NCI-H146 (cell line): ENCODE results near the gene NECTIN4.
A peak's percentile ranks its signal among the peaks of the same experiment; 100 is the strongest.
"Not testable (repeated sequence)": the region's sequence is repeated elsewhere in the genome, so short reads cannot be mapped to it uniquely, and the experiment has no call there.

Experiments
- DNase-seq: peaks from one replicate; lab custom pipeline; 2025; lab: John Stamatoyannopoulos, UW

NECTIN4 gene

DNA sequence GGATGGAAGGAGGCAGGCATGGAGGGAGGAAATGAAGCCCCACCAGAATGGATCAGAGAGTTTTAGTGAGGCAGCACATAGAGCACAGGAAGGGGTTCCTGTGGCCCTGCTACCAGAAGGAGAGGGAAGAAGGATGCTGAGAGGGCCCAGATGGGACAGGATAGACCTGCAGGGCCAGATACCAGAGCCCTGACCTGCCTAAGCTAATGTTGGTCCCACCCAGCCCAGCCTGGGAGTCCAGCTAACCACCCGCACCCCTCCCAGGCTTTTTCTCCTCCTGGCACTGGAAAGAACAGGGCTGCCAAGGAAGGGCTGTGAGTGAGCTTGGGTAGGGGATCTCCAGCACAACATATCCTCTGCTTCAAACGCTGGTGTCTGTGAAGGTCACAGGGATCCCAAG lies 6.9 kb downstream of the NECTIN4 start:
- DNase-seq = no peak

GRCh38 chr1:161081519-161081918 lies 7.8 kb downstream of the NECTIN4 start:
- DNase-seq = no peak

GRCh38 chr1:161080441-161081405 lies 8.6 kb downstream of the NECTIN4 start:
- no peak for DNase-seq

GRCh38 chr1:161079436-161080110 lies 9.8 kb downstream of the NECTIN4 start:
- DNase-seq = no peak

DNA sequence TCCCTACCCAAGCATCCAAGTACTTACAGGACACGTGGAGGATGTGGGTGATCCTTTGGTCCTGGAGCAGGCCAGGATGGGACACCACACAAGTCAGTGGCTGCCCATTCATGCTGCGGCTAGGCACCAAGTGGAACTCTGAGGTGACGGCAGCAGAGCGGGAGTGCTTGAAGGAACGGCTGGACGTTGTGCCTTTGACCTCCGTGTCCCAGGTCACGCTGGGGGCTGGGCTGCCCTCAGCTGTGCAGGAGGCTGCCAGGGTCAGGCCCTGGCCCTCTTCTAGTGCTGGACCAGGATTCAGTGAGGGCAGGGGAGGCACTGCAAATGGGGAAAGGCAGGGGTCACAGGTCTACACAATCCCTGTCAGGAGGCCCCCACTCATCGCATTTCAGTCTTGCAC lies 11.9 kb downstream of the NECTIN4 start:
- DNase-seq = no peak

GRCh38 chr1:161076410-161076809 lies 12.9 kb downstream of the NECTIN4 start:
- no peak for DNase-seq

GRCh38 chr1:161074676-161075368 lies 14.5 kb downstream of the NECTIN4 start:
- DNase-seq = peak; percentile 28

DNA sequence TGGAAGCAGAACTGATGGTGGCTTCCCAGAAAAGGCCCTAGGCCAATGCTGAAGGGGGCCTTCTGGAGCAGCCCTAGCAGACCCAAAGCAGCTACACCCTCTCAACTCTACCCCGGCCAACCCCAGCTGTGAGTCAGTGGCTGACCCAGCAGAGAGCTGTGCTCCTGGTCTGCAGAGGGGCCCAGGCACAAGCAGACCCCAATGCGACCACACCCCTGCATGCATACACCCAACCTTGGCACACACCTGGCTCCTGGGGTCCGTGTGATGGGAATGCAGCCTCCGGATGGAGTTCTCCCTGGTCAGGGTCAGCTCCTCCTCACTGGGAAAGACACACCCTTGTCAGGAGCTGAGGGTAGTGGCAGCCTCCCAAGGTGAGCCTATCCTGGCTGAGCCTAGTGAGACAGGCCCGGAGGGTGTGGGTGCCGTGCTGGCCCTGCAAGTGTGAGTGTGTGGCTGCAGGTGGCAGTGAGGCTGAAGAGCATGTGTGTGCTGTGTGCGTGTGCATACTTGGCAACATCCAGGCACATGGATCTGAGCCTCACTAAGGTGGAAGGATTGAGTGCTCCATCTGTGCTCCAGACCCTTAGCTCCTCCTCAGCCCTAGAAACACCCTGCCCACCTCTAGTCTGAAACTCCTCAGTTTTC lies 15.8 kb downstream of the NECTIN4 start:
- no peak for DNase-seq

DNA sequence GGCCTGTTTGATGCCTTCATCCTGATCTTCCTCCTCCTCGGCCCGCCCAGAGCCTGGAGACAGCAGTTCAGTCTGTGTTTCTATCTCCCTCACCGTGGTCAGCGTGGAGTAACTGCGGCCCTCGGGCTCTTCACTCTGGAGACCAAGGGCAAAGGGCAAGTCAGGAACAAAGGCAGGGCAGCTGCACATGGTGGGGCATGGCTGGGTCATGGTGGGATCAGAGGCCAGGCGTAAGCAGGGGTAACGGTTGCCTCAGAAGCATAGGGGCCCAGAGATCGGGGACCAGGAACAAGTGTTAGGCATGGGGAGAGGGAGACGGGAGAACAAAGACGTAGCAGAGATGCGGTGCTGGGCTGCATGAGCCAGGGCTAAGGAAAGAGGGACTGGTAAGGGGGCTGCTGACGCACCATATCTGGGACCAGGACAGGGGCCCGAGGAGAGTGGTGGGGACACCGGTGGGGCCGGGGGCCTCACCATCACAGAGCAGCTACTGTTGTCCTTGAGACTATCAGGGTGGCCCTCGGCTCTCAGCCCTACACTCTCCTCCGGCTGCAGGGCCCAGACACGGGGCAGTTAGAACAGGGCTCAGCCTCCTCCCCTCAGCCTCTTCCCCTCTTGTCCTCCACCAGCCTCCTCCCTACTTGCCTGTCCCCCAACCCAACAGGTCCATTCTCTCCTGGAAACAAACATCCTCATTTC lies 16.5 kb downstream of the NECTIN4 start:
- no peak for DNase-seq

GRCh38 chr1:161071886-161072371 lies 17.4 kb downstream of the NECTIN4 start:
- peak; percentile 30 for DNase-seq

- no peak for DNase-seq
Measured at GRCh38 chr1:161070761-161071160, 18.6 kb downstream of the NECTIN4 start.

- DNase-seq = no peak
Measured at GRCh38 chr1:161069731-161070270, 19.6 kb downstream of the NECTIN4 start, which contains the start of gene ARHGAP30. TSS of gene ARHGAP30 (minus strand) at chr1:161069891. CDS start at chr1:161069624, 267 bp downstream.

GRCh38 chr1:161069241-161069640 lies 20.1 kb downstream of the NECTIN4 start:
- no peak for DNase-seq

- no peak for DNase-seq
Measured at GRCh38 chr1:161068306-161069234, 20.8 kb downstream of the NECTIN4 start.

GRCh38 chr1:161066694-161067093 lies 22.7 kb downstream of the NECTIN4 start:
- no peak for DNase-seq

GRCh38 chr1:161065681-161066080 lies 23.7 kb downstream of the NECTIN4 start:
- DNase-seq = not testable (repeated sequence)

GRCh38 chr1:161063936-161064335 lies 25.4 kb downstream of the NECTIN4 start:
- DNase-seq = not testable (repeated sequence)

GRCh38 chr1:161061419-161061818 lies 27.9 kb downstream of the NECTIN4 start:
- DNase-seq = no peak

DNA sequence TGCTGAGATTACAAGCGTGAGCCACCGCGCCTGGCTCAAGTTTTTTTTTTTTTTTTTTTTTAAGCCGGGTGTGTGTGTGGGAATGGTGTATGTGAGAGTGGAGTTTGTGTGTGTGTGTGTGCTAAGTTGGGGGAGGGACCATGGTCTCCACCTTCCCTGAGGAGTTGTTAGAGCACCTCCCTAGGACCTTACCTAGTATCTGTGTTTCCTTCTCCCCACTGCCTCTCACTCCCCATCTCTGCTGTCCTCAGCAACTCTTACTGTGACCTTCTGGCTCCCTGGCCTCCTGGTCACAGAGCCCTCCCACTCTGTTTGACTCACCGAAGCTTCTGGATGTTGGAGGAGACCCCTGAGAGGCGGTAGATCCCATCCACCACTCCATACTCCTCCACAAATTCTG lies 30.1 kb downstream of the NECTIN4 start:
- no peak for DNase-seq

- no peak for DNase-seq
Measured at GRCh38 chr1:161054805-161055204, 34.6 kb downstream of the NECTIN4 start.
